ENCODE data around the gene TACR2.

TACR2 gene

GRCh38 chr10:69422676-69423075 lies 6.0 kb upstream of the TACR2 start:
- Histone ChIP-seq H3K36me3 (no peaks in the 10 kb centered on the region), H3K4me3 (no peak overlapping the region), H3K4me1 (peaks cover 12% of the 10 kb centered on the region), H3K27ac (no peak overlapping the region), H3K9me3 (no peaks in the 10 kb centered on the region), H4K20me1 (no peaks in the 10 kb centered on the region), H3K4me2 (no peak overlapping the region), H3K9ac (no peak overlapping the region), H3K27me3 (no peaks in the 10 kb centered on the region)
- no peak for TF ChIP-seq Cebpa-rat (IDR thresholded peaks at IDR 0.05)

DNA sequence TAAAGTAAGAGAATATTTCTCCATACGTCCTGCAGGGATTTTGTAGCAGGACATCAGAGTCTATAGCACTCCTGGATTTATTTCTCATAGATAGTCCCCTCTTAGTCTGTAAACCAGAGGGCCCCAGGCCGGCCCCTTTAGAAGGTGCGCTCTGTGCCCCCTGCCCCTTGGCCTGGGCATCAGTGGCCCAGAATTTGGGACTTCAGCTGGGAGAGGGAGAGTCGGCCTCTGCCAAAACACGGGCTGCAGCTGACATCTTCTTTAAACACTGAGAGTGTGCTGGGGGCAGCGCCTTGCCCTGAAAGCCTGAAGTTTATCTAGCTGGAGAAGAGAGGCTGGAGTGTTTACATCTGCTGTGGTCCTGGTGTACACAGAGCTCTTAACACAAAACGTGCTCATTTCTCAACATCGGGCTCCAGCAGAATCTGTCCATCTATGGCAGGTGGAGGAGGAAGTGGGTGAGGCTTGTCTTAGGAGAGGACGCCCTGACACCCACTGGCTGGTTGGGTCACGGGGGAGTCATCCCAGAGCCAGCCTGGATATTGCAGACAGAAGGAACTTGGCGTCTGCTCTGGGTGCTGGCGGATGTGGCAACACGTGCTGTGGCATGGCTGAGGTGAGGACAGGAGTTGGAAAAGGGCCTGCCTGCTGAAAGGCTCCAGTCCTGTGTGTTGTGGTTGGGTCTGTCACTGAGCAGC lies 5.0 kb upstream of the TACR2 start:
- no peak overlapping the region for H3K4me3 ChIP-seq
- no peaks in the 10 kb centered on the region for H3K36me3 ChIP-seq
- no peak for TF ChIP-seq Cebpa-rat (IDR thresholded peaks at IDR 0.05)
- H4K20me1 ChIP-seq, result no peaks in the 10 kb centered on the region
- no peaks in the 10 kb centered on the region for H3K9me3 ChIP-seq
- no peak overlapping the region for H3K4me2 ChIP-seq
- H3K4me1 ChIP-seq, result peaks cover 12% of the 10 kb centered on the region
- H3K9ac ChIP-seq, result no peak overlapping the region
- H3K27ac ChIP-seq, result no peak overlapping the region
- H3K27me3 ChIP-seq, result no peaks in the 10 kb centered on the region

- Histone ChIP-seq H3K9me3 (no peaks in the 10 kb centered on the region), H3K4me2 (no peak overlapping the region), H3K4me1 (peaks cover 4% of the 10 kb centered on the region; the same call in 1 of the 2 replicates), H3K27ac (no peak overlapping the region), H3K4me3 (no peak overlapping the region), H3K27me3 (no peaks in the 10 kb centered on the region), H3K9ac (no peak overlapping the region), H4K20me1 (no peaks in the 10 kb centered on the region), H3K36me3 (no peaks in the 10 kb centered on the region)
- no peak for TF ChIP-seq Cebpa-rat (IDR thresholded peaks at IDR 0.05)
These were observed 3.0 kb upstream of the TACR2 start for GRCh38 chr10:69419744-69420126.

- H3K36me3 ChIP-seq, result no peaks in the 10 kb centered on the region
- TF ChIP-seq Cebpa-rat (IDR thresholded peaks at IDR 0.05), result no peak
- H4K20me1 ChIP-seq, result no peaks in the 10 kb centered on the region
- no peak overlapping the region for H3K27ac ChIP-seq
- peaks cover 4% of the 10 kb centered on the region; the same call in 1 of the 2 replicates for H3K4me1 ChIP-seq
- H3K9ac ChIP-seq, result no peak overlapping the region
- no peaks in the 10 kb centered on the region for H3K27me3 ChIP-seq
- no peak overlapping the region for H3K4me2 ChIP-seq
- H3K9me3 ChIP-seq, result no peaks in the 10 kb centered on the region
- no peak overlapping the region for H3K4me3 ChIP-seq
These were observed 2.5 kb upstream of the TACR2 start for GRCh38 chr10:69419096-69419743.

DNA sequence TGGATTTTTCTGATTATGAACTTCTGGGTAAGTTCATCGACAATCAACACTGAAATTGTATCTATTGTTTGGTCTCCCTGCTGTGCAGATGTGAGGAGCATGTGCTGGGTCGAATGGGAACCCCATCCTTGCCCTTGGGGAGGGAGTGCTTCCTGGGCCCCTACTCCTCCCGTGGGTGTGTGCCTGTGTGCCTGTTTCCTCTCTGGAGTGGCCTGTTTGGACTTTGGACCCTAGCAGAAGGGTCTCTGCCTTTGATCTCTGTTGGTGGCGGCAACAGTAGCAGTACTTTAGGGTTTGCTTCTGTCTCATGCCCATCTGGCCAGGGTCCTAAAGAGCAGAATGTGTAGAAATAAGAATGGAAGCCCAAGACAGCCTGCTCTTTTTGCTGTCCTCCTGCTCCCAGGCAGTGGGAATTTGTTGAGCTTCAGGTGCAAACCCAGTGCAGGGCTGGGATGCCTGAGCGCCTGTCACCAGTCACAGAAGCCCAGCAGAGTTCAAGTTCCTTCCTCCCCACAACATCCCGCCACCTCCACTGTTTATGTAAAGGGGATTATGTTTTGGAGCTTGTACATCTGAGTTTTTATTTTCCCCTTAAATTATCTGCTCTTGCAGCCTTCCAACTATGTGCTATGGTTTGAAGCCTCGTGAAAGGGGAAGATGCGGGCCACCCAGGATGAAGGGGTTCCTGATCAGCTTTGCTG lies 1.5 kb upstream of the TACR2 start:
- H3K4me1 ChIP-seq, result no peaks in the 10 kb centered on the region
- H3K4me3 ChIP-seq, result no peak overlapping the region
- H3K36me3 ChIP-seq, result no peaks in the 10 kb centered on the region
- H3K27ac ChIP-seq, result no peak overlapping the region
- no peaks in the 10 kb centered on the region for H3K9me3 ChIP-seq
- no peak for TF ChIP-seq Cebpa-rat (IDR thresholded peaks at IDR 0.05)
- H3K4me2 ChIP-seq, result no peak overlapping the region
- H4K20me1 ChIP-seq, result no peaks in the 10 kb centered on the region
- H3K27me3 ChIP-seq, result no peaks in the 10 kb centered on the region
- no peak overlapping the region for H3K9ac ChIP-seq

GRCh38 chr10:69417542-69417941 lies 824 bp upstream of the TACR2 start:
- H3K9me3 ChIP-seq, result no peaks in the 10 kb centered on the region
- no peak overlapping the region for H3K27ac ChIP-seq
- H3K4me2 ChIP-seq, result no peak overlapping the region
- no peak overlapping the region for H3K9ac ChIP-seq
- H3K27me3 ChIP-seq, result no peaks in the 10 kb centered on the region
- no peaks in the 10 kb centered on the region for H4K20me1 ChIP-seq
- no peaks in the 10 kb centered on the region for H3K36me3 ChIP-seq
- H3K4me1 ChIP-seq, result no peaks in the 10 kb centered on the region
- no peak for TF ChIP-seq Cebpa-rat (IDR thresholded peaks at IDR 0.05)
- H3K4me3 ChIP-seq, result no peak overlapping the region

GRCh38 chr10:69415951-69416350 lies 767 bp downstream of the TACR2 start:
- no peak for TF ChIP-seq Cebpa-rat (IDR thresholded peaks at IDR 0.05)

DNA sequence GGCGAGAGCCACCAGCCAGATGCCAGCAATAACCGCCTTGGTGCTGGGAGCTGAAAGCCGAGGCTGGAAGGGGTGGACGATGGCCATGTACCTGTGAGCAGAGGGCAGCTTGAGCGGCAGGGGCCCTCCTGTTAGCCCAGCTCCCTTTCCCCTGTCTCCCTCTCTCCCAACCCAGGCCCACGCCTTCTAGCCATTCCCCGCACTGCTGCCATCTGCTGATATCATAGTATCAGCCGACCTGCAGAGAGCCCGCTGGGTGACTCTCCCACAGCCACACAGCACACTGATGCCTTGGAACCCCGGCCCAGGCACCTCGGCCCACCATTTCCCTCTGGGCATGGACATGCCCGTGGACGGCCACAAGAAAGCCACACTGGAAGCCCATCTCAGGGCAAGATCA lies 1.7 kb downstream of the TACR2 start:
- H3K9me3 ChIP-seq, result no peaks in the 10 kb centered on the region
- no peaks in the 10 kb centered on the region for H4K20me1 ChIP-seq
- H3K27ac ChIP-seq, result no peak overlapping the region
- no peak overlapping the region for H3K4me3 ChIP-seq
- no peak overlapping the region for H3K4me2 ChIP-seq
- no peak for TF ChIP-seq Cebpa-rat (IDR thresholded peaks at IDR 0.05)
- H3K36me3 ChIP-seq, result no peaks in the 10 kb centered on the region
- no peak overlapping the region for H3K9ac ChIP-seq
- peaks cover 11% of the 10 kb centered on the region for H3K4me1 ChIP-seq
- peaks cover 8% of the 10 kb centered on the region for H3K27me3 ChIP-seq

More at GRCh38 chr10:69415951-69416350, 767 bp downstream of the TACR2 start:
- Histone ChIP-seq H3K9ac (no peak overlapping the region), H3K9me3 (no peaks in the 10 kb centered on the region), H3K36me3 (no peaks in the 10 kb centered on the region), H3K4me2 (no peak overlapping the region), H3K4me1 (peaks cover 2% of the 10 kb centered on the region), H3K4me3 (no peak overlapping the region), H3K27me3 (peaks cover 7% of the 10 kb centered on the region), H4K20me1 (no peaks in the 10 kb centered on the region), H3K27ac (no peak overlapping the region)

DNA sequence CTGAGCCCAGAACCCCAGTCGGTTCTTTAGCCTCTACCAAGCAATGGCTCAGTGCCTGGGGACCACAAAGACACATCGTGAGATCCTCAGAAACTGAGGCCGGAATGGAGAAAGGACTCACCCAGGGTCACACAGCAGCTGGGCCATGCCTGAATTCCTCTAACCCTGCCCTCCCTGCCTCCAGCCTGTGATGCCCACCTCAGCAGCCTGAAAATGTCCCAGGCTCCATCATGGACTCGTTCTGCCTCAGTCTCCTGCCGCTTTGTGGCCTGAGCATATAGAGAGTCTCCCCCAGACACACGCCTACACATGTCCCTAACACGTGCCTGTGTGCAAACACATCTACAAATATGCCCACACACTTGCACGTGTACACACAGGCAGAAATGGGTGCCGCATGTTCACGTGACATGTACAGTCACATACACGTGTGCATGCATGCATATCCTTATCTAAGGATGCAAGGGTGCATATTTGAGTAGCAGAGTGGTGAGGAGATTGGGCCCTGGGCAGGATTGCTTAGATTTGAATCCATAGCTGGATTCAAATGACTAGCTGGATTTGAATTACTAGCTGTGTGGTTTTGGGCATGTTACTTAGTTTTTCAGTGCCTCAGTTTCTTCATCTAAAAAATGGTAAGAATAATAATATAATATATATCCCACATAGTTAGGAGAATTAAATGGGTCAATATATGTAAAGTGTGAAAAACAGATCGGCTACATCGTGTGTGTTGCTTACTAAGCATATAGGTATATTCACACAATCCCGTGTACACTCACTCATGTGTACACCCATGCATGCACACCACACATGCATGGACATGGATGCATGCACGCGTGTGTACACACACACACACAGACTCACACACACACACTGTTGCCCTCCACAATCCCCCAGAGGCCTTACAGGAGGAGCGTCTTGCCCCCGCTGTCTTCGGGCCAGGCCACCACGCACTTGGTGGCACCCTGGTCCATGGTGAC lies 2.4 kb downstream of the TACR2 start:
- Histone ChIP-seq H3K36me3 (no peaks in the 10 kb centered on the region), H3K4me1 (peaks cover 18% of the 10 kb centered on the region), H3K9ac (no peak overlapping the region), H3K4me2 (no peak overlapping the region), H3K27ac (no peak overlapping the region), H3K27me3 (peaks cover 8% of the 10 kb centered on the region), H3K4me3 (no peak overlapping the region), H3K9me3 (no peaks in the 10 kb centered on the region), H4K20me1 (no peaks in the 10 kb centered on the region)
- TF ChIP-seq Cebpa-rat (IDR thresholded peaks at IDR 0.05), result no peak

Data from BLaER1 (cell line).